Right forelimb (tissue), 1 donor: ENCODE data around the gene C19orf53.

Experiments used
- DNase-seq: peaks from one replicate; pipeline ENCODE4 v3.0.0-alpha.2; 2018

C19orf53 gene

DNA sequence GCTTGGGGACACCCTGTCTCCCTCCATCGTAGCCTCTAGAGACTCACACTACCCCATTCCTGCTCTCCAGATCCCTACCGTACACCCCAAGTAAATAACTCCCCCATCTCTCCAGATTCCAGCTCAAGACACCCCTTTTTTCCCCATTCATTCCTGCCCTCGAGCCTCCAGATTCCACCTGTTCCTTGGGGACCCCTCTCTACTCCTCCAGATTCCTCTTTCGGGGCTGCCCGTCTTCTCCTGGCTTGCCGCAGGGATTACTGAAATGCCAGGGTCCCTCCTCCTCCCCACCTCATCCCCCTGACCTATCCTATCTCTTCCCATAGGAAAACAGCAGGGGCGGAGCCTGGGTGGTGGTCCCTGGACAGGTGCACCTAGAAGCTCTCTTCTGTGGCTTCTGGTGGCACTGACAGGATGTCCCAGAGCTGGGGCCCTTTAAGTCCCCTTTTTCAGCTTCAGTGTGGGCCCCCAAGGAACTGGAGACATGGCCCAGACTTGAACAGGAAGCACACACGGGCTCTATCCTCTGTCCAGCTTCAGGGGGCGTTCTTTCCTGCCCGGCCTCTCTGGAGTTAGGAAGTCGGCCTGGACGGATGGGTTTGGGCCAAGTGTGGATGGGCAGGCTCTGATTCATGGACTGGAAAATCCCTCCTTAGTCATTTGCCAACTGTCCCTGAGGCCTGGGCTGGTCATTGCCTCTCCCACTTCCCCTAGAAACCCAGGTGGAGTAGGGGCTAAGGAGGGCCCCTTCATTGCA is 22.2 kb downstream of the C19orf53 start:
- peak; percentile 60 for DNase-seq

DNA sequence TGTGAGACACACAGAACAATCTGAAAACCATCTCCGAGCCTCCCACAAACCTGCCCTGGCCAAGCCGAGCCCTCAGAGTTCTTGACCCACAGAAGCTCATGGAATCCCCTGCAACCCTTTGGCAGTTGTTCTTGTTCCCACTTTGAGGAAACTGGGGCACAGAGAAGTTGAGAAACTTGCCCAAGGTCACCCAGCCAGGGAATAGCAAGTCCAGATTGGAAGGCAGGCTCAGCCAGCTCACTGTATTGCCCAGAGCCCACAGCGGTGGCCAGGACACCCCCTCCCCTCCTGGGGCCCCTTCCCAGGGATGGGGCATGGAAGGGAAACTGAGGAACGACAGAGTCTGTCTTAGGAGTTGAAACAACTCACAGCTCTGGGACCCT is 22.8 kb downstream of the C19orf53 start:
- no peak for DNase-seq

DNA sequence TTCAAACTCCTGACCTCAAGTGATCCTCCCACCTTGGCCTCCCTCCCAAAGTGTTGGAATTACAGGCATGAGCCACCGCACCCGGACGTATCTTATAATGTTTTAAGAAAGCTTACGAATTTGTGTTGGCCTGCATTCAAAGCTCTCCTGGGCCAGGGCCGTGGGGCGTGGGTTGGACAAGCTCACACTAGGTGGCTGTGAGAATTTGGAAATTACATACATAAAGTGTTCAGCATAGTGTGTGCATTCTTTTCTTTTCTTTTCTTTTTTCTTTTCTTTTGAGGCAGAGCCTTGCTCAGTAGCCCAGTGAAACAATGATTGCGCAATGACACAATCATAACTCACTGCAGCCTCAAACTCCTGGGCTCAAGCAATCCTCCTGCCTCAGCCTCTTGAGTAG is 23.6 kb downstream of the C19orf53 start:
- no peak for DNase-seq

DNA sequence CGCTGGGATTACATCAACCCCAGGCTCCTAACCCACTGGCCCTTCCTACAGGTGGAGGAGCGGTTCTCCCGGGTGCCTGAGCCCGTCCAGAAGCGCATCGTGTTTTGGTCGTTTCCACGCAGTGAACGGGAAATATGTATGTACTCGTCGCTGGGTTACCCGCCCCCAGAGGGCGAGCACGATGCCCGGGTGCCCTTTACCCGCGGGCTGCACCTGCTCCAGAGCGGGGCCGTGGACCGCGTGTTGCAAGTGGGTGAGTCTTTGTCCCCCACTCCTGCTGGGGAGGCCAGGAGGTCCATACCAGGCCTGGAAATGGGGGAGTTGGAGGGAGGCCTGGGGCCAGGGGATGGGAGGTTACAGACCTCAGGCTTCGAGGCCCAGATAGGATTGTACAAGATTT is 25.4 kb downstream of the C19orf53 start:
- no peak for DNase-seq

DNA sequence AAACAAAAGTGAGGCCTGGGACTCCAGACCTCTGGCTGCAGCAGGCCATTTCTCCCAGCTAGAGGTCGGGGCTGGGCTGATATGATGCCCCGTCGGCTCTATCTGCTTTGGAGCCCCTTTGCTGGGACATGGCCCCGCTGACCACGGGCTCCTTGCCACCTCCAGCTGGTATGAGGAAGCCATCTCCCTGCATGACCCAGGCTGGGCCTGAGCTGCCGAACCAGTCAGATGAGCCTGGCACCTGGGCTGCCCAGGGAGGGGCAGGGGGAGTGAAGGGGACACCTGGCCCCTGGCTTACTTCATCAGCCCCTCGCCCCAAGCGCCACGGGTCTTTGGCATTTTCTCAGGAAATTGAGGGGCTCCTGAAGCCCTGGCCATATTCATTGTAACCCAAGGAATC is 28.8 kb downstream of the C19orf53 start:
- no peak for DNase-seq

DNA sequence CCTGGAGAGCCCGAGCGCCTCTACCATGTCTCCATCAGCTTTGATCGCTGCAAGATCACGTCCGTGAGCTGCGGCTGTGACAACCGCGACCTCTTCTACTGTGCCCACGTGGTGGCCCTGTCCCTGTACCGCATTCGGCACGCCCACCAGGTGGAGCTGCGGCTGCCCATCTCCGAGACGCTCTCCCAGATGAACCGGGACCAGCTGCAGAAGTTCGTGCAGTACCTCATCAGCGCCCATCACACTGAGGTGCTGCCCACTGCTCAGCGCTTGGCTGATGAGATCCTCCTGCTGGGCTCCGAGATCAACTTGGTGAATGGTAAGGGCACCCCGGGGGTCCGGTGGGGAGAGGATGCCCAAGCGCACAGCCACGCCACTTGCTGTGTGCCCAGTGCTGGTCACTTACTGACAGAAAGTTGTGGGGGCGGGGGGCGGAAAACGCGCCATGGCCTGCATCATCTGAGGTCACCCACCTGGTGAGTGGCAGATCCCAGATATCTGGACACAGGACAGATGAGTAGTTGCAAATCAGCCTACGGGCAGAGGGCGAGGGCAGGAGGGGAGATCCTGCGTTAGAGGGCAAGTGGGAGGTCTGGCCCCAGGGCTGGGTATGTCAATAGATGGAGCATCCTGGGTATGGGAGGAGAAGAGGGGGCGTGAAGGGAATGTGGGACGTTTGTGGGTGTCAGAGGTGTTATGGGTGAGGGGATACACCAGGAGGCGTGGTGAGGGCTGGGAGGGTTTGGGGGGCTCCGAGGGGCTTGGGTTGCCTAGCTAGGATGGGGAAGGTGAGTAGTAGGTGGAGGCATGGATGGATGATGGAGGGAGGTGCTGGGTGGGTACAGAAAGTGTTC is 30.8 kb downstream of the C19orf53 start:
- DNase-seq: no peak

DNA sequence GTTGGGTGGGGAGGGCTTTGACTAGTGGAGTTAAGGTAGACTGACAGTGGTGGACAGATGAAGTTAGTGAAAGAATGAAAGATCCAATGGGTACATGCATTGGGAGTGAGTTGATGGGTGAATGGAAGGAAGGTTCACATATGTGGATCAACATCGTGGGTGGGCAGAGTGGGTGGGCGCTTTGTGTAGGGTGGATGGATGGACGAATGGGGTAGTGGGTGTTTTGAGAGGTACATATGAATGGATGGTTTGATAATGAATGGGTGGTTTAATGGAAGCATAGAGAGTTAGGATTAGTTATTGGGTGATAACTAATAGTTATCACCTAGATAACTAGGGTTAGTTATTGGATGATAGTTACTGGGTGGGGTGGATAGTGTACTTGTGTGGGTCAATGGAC is 32.5 kb downstream of the C19orf53 start:
- no peak for DNase-seq

DNA sequence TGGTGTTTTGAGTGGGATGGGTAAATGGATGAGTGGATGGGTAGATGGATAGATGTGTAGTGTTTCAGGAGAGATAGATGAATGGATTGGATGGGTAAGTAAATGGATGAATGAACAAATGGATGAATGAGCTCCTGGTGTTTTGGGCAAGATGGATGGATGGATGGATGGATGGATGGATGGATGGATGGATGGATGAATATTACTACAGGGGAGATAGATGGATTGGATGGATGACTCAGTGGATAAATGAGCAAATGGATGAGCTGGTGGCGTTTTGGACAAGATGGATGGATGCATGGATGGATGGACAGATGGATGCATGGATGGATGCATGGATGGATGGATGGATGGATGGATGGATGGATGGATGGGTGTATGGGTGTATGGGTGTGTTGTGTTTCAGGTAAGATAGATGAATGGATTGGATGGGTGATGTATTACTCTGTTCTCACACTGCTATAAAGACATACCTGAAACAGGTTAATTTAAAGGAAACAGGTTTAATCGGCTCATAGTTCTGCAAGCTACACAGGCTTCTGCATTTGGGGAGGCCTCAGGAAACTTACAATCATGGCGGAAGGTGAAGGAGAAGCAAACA is 33.3 kb downstream of the C19orf53 start:
- no peak for DNase-seq

DNA sequence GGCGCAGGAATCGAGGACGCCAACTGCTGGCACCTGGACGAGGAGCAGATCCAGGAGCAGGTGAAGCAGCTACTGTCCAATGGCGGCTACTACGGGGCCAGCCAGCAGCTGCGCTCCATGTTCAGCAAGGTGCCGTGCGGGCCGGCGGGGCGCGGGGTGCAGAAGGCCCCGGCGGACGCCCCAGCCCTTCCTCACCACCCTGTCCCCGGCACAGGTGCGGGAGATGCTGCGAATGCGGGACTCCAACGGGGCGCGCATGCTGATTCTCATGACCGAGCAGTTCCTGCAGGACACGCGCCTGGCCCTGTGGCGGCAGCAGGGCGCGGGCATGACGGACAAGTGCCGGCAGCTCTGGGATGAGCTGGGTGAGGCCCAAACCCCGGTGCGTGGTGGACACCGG is 34.6 kb downstream of the C19orf53 start:
- no peak for DNase-seq

DNA sequence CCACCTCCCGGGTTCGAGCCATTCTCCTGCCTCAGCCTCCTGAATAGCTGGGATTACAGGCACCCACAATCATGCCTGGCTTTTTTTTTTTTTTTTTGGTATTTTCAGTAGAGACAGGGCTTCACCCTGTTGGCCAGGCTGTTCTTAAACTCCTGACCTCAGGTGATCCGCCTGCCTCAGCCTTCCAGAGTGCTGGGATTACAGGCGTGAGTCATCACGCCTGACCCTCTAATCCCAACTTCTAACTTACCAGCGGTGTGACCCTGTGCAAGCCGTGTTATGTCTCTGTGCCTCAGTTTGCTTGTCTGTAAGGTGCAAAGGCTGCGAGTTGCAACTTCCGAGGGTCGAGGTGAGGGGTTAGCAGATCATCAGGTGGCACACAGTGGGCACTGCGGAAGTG is 38.3 kb downstream of the C19orf53 start:
- DNase-seq: no peak

DNA sequence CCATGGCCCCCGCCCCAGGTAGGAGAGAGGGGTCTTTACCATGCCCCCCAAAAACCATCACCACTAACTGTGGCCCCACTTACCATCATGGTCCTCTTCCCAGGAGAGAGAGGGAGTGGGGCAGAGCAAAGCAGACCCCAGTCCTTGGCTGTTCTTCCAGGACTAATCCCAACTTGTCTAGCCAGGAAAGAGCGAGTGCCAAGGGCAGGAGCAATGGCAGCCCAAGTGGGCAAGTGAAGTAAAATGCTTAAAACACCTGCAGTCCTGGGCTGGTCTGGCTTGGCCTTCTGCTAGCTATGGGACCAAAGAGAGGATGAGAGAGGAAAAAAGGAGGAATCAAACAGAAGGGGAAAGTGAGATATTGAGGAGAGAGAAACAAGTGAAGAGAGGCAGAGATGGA is 38.9 kb downstream of the C19orf53 start:
- DNase-seq: no peak

DNA sequence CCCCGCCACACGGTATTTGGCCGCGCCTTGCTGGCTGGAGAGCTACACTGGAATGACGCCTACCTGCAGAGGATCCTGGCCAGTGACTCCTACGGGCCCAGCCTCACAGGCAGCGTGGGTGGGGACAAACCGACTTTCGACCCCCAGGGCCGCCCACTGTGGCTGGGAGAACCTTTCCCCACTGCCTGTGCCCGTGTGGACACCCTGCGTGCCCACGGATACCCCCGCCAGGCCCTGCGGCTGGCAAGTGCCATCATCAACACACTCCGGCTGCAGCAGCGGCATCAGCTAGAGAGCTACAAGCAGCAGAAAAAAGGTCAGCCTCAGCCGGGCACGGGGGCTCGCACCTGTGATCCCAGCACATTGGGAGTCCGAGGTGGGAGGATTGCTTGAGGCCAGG is 40.3 kb downstream of the C19orf53 start:
- no peak for DNase-seq

DNA sequence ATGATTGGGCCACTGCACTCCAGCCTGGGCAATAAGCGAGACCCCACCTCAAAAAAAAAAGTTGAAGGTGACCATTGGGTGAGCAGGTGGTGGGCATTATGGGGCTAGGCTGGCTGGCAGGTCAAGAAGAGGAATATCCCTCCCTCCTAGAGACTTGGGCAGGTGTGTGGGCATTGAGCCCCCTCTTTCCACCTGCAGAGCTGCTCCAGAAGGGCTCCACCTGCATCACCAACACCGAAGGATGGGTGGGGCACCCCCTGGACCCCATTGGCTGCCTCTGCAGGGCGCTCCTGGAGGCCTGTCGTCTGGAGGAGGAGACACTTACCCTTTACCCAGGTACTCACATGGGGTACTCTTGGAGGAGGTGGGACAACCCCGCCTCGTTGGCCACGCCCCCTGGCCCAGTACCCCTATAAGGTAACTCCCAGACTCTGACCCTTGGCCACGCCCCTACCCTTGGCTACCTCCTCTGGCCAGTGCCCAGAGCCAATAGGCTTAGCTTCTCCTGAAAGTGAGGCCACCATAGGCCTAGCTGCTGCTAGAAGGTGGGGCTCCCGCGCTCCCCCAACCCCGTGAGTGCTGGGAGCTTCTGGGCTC is 42.9 kb downstream of the C19orf53 start:
- no peak for DNase-seq

DNA sequence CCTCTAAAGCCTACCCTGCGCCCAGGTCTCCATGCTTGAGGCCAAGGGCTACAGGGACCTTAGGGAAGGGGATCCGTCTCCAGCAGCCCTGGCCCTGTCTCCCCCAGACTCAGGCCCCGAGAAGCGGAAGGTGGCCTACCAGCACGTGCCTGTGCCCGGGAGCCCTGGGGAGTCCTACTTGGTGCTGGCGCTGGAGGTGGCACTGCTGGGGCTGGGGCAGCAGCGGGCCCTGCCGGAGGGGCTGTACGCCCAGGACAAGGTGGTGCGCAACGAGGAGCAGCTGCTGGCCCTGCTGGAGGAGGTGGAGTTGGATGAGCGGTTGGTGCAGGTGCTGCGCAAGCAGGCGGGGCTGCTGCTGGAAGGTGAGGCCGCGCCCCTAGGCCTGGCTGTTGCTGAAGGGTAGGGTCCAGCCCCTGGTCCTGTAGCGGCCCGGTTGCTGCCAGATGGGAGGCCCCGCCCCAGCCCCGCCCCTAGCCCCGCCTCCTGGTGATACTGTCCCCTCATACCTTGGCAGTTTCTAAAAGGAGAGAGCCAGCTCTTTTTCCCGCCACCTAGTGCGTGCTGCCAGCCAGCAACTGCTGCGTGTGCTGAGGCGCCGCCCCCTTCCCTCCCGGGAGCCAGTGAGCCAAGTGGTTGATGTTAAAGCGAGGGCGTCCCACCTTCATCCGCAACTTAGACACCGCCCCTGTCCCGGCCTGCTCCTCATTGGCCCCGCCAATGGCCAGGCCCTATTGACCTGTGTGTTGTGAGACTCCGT is 43.5 kb downstream of the C19orf53 start:
- no peak for DNase-seq

DNA sequence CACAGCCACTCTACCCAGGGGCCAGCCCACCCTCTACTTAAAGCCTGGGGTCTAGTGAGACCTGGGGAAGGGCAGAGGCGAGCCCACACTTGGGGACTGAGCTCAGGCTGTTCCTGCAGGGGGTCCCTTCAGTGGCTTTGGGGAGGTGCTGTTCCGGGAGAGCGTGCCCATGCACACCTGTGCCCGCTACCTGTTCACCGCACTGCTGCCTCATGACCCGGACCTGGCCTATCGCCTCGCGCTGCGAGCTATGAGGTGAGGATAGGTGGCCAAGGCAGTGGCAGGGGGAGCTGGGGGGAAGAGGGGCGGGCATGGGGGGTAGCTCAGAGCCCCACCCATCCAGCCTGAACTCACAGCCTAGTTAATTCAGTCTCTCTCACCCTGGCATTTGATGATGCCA is 45.0 kb downstream of the C19orf53 start:
- DNase-seq: no peak

DNA sequence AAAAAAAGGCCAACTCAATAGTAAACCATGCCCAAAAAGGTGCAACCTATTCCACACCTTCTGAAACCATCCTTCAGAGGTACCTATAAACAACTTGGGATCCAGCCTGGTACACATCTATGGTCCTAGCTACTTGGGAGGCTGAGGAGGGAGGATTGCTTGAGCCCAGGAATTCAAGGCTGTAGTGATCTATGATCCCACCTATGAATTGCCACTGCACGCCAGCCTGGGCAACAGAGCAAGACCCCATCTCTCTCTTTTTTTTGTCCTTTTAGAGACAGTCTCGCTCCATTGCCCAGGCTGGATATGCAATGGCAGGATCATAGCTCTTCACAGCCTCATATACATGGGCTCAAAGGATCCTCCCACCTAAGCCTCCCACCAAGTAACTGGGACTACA is 47.0 kb downstream of the C19orf53 start:
- no peak for DNase-seq

DNA sequence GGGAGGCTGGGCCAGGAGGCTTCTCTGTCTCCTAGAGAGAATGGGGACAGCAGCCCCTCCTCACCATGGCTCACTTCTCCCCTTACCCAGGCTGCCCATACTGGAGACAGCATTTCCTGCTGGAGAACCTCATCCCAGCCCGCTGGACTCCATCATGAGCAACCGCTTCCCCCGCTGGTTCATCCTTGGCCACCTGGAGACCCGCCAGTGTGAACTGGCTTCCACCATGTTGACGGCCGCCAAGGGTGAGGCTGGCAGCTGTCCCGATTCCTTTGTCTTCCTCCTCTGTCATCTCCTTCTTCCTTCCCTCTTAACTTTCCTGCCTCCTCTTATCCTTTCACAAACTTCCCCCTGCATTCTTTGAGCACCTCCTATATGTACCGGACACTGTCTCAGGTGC is 49.0 kb downstream of the C19orf53 start:
- DNase-seq: no peak

DNA sequence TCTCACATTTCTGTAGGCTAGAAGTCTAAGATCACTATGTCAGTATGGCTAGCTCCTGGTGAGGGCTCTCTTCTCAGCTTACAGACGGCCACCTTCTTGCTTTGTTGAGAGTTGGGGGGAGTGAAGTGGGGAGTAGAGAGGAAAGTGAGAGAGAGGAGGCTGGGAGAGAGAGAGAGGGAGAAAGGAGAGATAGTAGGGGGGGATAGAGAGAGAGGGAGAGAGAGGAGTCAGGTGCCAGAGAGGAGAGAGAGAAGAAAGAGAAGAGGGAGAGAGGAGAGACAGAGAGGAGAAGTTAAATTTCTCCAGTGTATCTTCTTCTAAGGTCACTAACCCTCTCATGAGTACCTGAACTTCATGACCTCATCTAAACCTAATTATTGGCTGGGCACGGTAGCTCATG is 49.6 kb downstream of the C19orf53 start:
- DNase-seq: no peak

DNA sequence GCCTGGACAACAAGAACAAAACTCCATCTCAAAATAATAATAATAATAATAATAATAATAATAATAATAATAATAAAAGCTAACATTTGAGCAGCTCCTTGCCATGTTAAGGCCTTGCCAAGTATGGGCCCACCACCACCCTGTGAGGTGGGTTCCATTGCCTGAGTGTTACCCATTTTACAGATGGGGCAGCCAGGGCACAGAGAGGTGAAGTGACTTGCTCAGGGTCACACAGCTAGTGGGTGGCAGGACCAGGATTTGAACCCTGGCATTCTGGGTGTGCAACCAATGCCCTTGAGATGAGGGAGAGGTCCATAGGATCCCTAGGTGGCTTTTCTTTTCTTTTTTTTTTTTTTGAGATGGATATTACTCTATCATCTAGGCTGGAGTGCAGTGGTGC is 50.4 kb downstream of the C19orf53 start:
- no peak for DNase-seq

DNA sequence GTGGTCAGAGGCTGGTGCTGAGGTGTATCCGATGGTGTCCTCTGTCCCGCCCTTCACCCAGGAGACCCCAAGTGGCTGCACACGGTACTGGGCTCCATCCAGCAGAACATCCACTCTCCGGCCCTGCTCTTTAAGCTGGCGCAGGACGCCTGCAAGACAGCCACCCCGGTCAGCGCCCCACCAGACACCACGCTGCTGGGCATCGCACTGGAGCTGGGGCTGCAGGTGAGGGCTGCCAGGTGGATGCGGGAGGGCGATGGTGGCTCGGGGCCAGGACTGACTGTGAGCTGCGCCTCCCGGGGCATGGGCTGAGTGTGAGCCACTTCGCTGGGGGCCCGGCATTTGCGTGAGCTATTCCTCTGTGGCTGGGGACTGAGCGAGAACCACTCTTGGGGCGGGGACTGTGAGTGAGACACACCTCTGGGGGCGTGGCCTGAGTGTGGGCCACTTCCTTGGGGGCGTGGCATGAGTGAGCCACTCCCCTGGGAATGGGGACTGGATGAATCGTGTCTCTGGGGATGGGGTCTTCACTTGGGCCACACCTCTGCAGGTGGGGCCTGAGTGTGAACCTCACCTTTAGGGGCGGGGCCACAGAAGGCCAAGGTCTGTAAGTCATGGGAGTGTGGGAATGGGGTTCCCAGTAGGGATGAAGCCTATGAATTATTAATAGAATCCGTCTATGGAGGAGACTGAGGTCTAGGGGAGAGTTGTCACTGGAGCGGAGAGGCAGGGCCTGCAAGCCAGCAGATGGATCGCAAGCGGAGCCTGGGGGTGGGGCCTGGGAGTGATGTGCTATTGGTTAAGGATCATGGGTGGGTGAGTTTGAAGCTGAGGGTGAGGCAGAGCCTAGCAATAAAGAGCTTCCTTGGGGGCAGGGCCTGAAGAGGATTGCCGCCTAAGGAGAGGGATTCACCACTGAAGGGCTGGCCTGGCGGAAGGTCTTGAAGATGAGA is 51.5 kb downstream of the C19orf53 start:
- no peak for DNase-seq

DNA sequence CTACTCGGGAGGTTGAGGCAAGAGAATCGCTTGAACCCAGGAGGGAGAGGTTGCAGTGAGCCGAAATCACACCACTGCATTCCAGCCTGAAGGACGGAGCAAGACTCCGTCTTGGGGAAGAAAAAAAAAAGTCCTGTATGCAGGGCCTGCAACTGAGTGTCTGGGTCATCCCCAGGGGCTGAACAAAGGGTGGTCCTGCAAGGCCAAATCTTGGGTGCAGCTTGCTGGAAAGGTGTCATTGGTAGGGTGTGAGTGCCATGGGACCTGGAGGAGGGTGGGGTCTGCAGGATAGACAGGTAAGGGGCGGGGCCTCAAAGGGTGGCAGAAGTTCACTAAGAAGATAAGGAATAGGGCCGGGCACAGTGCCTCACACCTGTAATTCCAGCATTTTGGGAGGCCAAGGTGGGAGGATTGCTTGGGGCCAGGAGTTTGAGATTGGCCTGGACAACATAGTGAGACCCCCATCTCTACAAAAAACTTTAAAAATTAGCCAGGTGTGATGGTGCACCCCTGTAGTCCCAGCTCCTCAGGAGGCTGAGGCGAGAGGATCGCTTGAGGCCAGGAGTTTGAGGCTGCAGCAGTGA is 52.5 kb downstream of the C19orf53 start:
- DNase-seq: no peak
